T-helper 1 cell treated with Interleukin-12 subunit alpha and Interleukin-12 subunit beta and Interleukin-4 antibody, amounts not matched to agents 30 μg/mL and 1 μg/mL, for 36 hours (primary cell): ENCODE measurements around the gene HDAC4.

ENCODE experiments used
- H3K27ac Mint-ChIP-seq: one replicate; pipeline ENCODE4 v1.8.0; 2021; ENCODE audit warnings: mild to moderate bottlenecking, mixed read lengths
- H3K27me3 Mint-ChIP-seq: one replicate; pipeline ENCODE4 v1.8.0; 2021; ENCODE audit warnings: low read depth, mixed read lengths
- H3K36me3 Mint-ChIP-seq: one replicate; pipeline ENCODE4 v1.8.0; 2021; ENCODE audit warnings: low read depth, mixed read lengths
- H3K4me1 Mint-ChIP-seq: one replicate; pipeline ENCODE4 v1.8.0; 2021; ENCODE audit warnings: low read depth, mixed read lengths
- H3K4me3 Mint-ChIP-seq: one replicate; pipeline ENCODE4 v1.8.0; 2021; ENCODE audit warnings: mild to moderate bottlenecking, moderate library complexity, mixed read lengths
- H3K9me3 Mint-ChIP-seq: one replicate; pipeline ENCODE4 v1.8.0; 2021; ENCODE audit warnings: mixed read lengths

Gene HDAC4

DNA sequence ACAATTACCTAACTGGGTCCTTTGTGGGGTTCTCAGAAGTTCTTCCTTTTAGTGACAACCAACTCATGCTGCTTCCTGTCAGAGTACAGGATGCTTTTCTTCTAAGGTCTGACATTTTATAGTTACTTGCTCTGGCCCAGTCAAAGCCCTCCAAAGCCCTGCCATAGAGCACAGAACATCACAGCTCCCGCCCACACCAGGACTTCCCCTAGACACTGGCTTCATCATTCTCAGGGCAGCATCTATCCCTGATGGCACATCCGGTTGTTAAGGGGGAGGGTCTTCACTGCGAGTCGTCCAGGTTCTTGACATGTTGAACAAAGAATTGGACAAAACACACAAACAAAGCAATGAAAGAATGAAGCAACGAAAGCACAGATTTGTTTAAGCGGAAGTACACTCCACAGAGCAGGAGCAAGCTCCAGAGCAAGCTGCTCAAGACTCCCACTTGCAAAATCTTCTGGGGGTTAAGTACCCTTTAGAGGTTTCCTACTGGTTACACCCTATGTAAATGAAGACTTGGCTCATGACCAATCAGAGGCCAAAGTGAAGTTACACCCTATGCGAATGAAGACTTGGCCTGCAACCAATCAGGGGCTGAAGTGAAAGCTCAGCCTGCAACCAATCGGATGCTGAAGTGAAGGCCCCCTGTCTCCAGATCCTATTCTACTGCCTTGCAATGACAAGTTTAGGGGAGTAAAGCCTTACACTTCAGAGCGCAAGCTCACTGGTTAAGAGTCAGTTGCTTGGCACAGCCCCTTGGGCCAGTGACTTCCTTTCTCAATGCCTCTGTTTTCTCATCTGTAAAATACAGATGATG, 79.0 kb downstream of the HDAC4 start:
- H3K4me1 Mint-ChIP-seq: peaks cover 76% of the 10 kb centered on the region
- peak overlapping the region; percentile 98 for H3K27ac Mint-ChIP-seq
- H3K4me3 Mint-ChIP-seq: peak overlapping the region; percentile 61
- H3K27me3 Mint-ChIP-seq: no peaks in the 10 kb centered on the region
- H3K36me3 Mint-ChIP-seq: peaks cover 36% of the 10 kb centered on the region
- peaks cover 5% of the 10 kb centered on the region for H3K9me3 Mint-ChIP-seq

DNA sequence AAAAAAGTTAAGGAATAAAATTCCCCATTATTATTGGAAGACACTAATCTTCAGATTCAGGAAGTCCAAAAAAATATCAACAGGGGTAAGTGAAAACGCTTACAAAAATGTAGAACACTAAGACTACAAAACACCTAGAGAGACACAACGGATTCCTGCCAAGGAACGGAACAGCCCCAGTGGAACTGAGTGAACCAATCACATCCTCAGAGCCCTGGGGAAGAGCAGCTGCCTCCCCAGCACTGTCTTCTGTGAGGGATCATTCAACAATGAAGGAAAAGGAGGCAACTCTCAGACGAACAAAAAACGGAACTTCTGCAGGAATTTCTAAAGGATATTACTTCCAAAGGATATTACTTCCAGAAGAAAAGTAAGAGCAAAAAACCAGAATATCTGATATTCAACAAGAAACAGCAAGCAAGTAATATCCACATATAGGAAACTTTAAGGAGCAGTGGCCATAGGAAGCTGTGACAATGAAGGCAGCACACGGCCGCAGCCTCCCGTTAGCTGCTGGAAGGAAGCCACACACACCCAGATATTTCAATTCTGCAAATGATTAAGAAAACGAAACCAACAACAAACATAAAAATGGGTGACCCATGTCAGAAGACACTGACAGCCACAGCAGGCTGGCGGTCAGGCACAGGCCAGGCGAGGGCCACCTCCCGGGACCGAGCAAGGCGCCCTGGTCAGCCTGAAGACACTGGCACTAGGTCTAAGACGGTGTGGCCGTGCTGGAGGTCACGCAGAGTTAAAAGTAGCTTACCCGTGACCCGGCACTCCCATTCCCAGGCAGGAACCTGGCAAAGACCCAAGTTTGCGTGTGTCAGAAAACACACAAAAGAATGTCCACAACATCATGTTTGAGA, 81.8 kb downstream of the HDAC4 start:
- Mint-ChIP-seq H3K27ac (peak overlapping the region; percentile 96), H3K4me3 (peak overlapping the region; percentile 86), H3K27me3 (no peaks in the 10 kb centered on the region), H3K4me1 (peaks cover 74% of the 10 kb centered on the region), H3K36me3 (peaks cover 40% of the 10 kb centered on the region), H3K9me3 (no peaks in the 10 kb centered on the region)

DNA sequence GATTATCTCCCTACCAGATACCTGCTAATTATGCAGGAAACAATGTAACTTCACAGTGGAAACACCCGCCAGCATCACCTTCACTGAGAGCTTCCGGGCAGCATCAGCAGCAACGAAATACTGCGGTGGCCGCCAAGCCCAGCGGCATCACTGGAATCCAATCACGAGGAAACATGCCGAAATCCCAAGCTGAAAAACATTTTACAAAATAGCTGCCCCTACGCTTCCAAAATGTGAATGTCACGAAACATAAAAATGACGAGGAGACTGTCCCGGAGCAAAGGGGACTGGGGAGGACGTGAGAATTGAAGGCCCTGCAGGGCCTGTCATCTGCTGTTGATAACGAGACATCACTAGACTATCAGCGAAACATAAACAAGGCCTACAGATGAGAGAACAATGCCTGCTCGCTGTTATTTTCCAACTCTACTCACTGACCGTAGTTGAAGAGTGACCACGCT, 82.6 kb downstream of the HDAC4 start:
- peaks cover 69% of the 10 kb centered on the region for H3K4me1 Mint-ChIP-seq
- peak overlapping the region; percentile 96 for H3K27ac Mint-ChIP-seq
- H3K36me3 Mint-ChIP-seq: peaks cover 39% of the 10 kb centered on the region
- no peaks in the 10 kb centered on the region for H3K27me3 Mint-ChIP-seq
- no peak overlapping the region for H3K4me3 Mint-ChIP-seq
- no peaks in the 10 kb centered on the region for H3K9me3 Mint-ChIP-seq

DNA sequence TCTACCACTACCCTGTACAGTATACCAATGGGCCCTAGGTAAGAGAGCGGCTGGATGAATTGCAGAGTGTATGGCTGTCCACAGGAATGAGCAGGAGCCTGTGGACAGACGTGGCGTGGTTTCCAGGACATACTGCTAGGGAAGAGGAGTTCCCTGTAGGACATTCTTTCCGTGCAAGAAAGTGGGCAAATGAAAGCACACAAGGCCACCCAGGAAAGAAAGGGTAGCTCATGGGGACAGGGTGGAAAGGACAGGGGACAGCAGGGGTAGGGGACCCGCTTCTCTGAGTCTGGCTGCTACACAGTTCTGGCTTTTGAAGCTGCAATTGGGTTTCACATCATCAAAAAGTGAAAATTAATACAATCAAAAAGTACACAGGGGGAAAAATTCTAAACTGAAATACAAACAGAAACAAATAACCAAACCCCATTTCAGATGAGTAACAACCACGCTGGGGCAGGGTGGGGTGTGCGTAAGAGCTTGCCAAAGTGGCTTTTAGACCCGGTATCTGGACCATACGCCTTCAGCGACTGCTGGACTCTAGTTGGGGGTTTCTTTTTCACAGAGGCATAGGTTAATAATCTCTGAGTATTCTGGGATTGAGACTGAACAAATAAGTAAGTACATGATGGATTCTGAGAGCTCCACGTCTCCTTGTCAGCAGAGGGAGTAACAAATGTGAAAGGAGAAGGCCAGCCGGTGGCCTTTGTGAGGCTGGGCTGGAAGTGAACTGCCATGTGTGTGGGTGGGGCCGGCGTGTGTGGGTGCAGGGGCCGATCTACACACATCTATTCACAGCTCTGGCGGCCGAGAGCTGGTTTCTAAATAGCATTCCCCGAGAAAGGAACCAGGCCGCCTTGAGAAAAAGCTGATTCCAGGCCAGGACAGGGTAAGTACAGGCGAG, 84.0 kb downstream of the HDAC4 start:
- H3K4me3 Mint-ChIP-seq: peak overlapping the region; percentile 35
- H3K27ac Mint-ChIP-seq: peak overlapping the region; percentile 55
- H3K9me3 Mint-ChIP-seq: no peaks in the 10 kb centered on the region
- peaks cover 35% of the 10 kb centered on the region for H3K36me3 Mint-ChIP-seq
- H3K27me3 Mint-ChIP-seq: no peaks in the 10 kb centered on the region
- H3K4me1 Mint-ChIP-seq: peaks cover 55% of the 10 kb centered on the region

DNA sequence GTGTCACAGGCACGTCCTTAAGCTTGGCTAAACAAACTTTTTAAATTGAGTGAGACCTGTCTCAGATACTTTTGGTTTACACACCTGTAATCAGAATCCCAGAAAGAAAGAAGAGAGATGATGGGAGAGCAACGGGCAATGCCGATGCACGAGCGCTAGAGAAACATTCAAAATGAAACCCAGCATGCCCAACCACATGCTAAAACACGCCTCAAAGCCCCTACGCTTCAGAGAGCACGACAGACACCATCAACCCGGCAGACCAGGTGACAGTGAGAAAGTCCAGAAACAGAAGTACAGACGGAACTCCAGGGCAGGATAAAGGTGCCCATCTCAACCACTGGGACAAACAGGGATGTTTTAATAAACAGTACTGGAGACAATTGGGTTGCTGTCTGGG, 85.5 kb downstream of the HDAC4 start:
- H3K27ac Mint-ChIP-seq: no peak overlapping the region
- peaks cover 43% of the 10 kb centered on the region for H3K4me1 Mint-ChIP-seq
- H3K27me3 Mint-ChIP-seq: no peaks in the 10 kb centered on the region
- peaks cover 32% of the 10 kb centered on the region for H3K36me3 Mint-ChIP-seq
- H3K9me3 Mint-ChIP-seq: no peaks in the 10 kb centered on the region
- H3K4me3 Mint-ChIP-seq: no peak overlapping the region

DNA sequence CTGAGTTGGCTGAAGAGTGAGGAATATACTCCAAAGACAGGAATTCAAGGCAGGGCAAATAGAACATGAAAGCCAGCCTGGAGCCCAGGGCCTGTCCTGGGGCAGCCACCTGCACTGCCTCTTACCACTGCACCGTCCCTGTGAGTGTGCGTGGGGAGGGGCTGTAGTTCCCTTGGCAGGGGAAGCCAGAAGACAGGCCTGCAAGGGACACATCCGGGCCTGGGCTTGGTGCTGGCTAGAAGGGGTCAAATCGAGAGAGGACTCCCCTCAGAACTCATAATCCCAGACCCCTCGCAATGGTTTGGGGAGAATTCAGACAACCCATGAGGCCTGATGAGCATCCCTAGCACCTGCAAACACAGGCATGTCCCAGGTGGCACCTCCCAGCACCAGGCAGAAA, 87.0 kb downstream of the HDAC4 start:
- Mint-ChIP-seq H3K9me3 (no peaks in the 10 kb centered on the region), H3K36me3 (peaks cover 33% of the 10 kb centered on the region), H3K27me3 (no peaks in the 10 kb centered on the region), H3K27ac (no peak overlapping the region), H3K4me3 (no peak overlapping the region), H3K4me1 (peaks cover 37% of the 10 kb centered on the region)

DNA sequence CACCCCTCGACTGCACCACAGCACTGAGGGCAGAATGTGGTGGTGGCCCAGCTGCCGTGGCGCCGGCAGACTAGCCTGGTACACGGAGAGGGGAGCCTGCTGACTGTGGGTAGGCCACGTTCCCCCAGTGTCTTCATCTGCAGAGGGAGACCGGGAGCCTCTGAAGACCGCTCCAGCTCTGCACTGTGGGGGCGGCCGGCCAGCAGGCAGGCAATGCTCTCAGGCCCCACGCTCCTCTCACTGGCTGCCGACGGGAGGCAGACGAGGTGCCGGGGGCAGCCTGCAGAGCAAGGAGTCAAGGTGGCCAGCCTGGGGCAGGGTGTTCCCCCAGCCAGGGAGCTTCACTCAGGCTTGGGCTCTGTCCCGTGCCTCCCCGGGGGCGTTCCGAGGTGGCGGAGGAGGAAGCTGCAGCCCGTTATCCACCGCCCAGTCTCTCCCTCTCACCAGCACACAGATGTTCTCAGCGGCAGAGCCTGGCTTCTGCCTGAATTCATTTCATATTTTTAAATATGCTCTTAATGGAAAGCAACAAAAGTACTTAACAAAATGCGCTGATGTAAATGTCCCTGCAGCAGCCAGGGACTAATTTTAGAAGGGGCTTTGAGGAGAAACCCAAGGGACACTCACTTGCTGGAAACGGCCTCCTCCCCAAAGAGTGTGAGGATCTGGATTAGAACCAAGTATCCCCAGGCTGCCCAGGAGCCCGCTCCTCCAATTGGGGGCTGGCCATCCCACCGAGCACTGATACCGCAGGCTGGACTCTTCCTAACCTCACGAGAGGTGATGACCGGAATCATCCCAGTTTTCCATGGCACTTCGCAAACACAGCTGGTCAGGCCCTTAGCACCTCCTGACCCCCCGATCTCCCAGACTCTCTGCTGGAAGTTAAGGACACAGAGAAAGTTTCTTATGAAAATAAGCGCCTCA, 87.8 kb downstream of the HDAC4 start:
- Mint-ChIP-seq H3K9me3 (no peaks in the 10 kb centered on the region), H3K36me3 (peaks cover 32% of the 10 kb centered on the region), H3K27ac (no peak overlapping the region), H3K4me3 (no peak overlapping the region), H3K27me3 (no peaks in the 10 kb centered on the region), H3K4me1 (peaks cover 30% of the 10 kb centered on the region)

DNA sequence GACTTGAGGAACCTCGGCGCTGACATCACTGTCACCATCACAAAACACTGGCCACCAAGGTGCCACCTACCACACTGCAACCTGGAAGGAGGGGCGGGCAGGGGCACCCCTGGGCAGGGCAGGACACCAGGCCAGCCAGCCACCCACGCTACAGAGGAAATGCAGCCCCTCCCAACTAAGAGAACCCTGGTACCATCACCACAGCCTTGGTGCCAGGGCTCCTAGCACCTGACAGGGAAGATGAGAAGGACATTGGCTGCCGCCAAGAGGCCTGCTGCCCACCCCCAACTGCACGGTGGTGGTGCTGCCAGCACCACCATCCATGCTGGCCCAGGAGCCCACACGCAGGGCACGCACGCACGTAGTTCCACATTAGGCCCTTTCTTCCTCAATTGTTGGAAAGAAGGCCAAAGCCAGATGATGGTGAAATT, 88.7 kb downstream of the HDAC4 start:
- H3K27me3 Mint-ChIP-seq: no peaks in the 10 kb centered on the region
- no peak overlapping the region for H3K27ac Mint-ChIP-seq
- H3K4me1 Mint-ChIP-seq: peaks cover 26% of the 10 kb centered on the region
- peaks cover 28% of the 10 kb centered on the region for H3K36me3 Mint-ChIP-seq
- no peak overlapping the region for H3K4me3 Mint-ChIP-seq
- H3K9me3 Mint-ChIP-seq: no peaks in the 10 kb centered on the region

DNA sequence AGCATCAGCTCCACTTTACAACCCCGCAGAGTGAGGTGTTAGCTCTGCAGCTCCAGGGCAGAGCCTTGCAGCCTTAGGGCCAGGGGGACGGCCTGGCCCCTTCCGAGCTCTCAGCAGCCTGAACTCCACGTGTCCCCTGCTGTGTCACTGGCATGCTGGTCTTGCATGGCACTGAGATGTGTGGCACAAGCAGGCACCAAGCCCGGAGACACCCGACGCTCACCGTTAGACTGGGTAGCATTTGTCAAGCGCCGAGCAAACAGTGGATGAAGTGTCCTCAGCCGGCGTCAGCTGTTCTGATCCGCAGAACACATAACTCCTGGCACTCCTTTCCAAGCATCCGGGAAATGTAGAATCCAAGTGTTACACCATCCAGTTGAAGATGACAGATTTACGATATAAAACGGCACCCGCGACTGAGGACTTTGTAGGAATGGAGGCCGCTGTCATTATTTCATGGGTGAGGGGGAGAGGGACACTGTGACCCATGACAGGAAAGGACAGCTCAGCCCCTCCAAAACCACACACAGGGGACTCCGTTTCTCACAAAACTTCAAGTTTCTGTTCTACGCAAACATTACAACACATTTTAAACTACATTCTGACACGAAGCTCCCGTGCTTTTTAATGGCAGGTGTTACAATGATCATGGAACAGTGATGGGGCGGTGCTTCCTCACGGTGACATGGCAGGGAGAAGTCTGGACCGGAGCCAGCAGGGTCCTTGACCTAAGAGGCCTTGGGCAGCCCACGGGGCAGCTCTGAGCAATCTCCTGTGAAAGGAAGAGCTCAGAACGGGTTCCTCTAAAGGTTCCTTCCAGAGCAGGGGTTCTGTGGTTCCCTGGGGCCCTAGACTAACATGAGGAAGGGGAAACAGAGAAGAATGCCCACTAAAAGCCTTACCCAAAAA, 89.4 kb downstream of the HDAC4 start:
- H3K4me3 Mint-ChIP-seq: no peak overlapping the region
- H3K36me3 Mint-ChIP-seq: peaks cover 21% of the 10 kb centered on the region
- no peaks in the 10 kb centered on the region for H3K9me3 Mint-ChIP-seq
- no peaks in the 10 kb centered on the region for H3K27me3 Mint-ChIP-seq
- no peak overlapping the region for H3K27ac Mint-ChIP-seq
- H3K4me1 Mint-ChIP-seq: peaks cover 19% of the 10 kb centered on the region

DNA sequence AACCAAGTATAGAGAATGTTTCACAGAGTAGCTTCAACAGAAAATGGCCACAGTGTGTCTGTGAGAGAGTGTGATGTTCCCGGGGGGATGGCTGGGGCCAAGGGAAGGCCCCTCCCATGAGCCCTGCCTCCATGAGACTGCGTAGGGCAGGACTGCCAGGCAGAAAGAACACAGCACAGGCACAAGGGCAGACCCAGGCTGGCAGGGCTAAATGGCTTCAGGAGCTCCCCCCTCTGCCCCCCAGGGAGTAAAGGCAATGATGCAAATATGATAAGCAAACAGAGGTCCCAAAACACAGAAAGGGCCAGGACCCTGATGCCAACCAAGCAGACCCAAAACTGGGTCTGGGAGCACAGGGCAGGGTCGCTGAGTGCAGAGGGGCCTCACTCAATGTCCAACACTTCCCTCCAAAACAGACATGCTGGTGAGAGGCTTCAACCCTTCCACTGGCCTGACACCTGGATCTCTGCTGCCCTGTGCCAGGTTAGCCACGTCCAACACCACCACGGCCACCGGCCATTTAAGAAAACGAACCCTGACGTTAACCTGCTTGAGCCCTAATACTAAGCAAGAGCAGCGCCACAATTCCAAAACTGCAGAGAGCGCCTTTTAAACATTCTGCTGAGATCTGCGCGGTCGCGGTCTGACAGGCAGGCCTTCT, 90.3 kb downstream of the HDAC4 start:
- H3K27me3 Mint-ChIP-seq: no peaks in the 10 kb centered on the region
- H3K4me3 Mint-ChIP-seq: no peak overlapping the region
- H3K9me3 Mint-ChIP-seq: no peaks in the 10 kb centered on the region
- H3K27ac Mint-ChIP-seq: no peak overlapping the region
- peaks cover 16% of the 10 kb centered on the region for H3K36me3 Mint-ChIP-seq
- peaks cover 20% of the 10 kb centered on the region for H3K4me1 Mint-ChIP-seq

DNA sequence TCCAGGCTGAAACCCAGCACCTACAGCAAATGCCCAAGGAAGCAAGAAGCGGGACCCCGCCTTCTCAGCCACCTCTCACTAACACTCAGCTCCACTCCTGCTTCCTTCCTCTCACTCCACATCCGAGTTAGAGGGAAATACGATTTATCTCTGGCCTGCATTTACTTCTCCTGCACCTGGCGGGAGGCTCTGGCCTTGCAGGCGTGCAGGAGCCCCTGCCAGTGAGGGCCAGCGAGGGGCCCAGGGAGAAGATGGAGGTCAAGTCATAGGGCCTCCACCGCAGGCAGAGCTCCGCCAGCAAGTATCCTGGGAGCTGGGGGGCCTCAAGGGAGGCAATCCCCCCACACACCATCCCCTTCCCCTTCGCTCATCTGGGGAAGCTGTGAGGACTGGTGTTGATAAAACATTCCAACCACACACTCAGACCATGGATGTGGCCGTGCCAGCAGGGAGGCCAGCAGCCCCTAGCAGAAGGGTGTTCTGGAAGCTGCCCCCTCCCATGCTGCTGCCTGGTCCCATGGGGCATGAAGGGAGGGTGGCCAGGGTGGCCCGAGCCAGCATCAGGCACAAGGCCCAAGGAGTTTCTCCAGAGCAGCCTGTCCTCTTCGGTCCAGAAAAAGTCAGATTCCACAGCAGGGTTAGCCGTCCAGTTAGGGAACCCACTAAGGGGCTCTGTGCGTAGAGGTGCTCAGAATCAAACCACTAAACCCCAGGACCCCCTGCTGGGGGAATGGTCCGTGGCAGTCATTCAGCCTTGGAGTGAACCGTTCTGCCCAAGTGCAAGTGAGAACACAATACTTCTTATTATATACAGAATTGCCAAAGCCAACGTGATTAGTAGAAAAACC, 91.2 kb downstream of the HDAC4 start:
- Mint-ChIP-seq H3K4me3 (no peak overlapping the region), H3K27me3 (no peaks in the 10 kb centered on the region), H3K27ac (no peak overlapping the region), H3K9me3 (no peaks in the 10 kb centered on the region), H3K4me1 (peaks cover 19% of the 10 kb centered on the region), H3K36me3 (peaks cover 10% of the 10 kb centered on the region)
